Thymus (tissue), 11 donors: ENCODE results near the gene CACNA1E. TPM values are rescaled to one million over a fixed set of nuclear protein-coding genes. Genes with fewer than 3 reads are reported as not detected.
"Not testable (repeated sequence)": the region's sequence is repeated elsewhere in the genome, so short reads cannot be mapped to it uniquely, and the experiment has no call there.

ENCODE experiments used
- DNase-seq, 9 donors: peaks; one replicate each; pipeline ENCODE4 v3.0.0-alpha.2; 2013; ENCODE audit warnings: low spot score in 9 of 9, low read depth in 6 of 9, missing footprints in 1 of 9
- H3K27ac ChIP-seq, 2 donors: one replicate each; pipeline ENCODE4 v1.5.1; 2013; ENCODE audit warnings: control low read depth in 1 of 2, low read depth in 1 of 2, low read length in 1 of 2, mild to moderate bottlenecking in 1 of 2, moderate library complexity in 1 of 2
- H3K27me3 ChIP-seq, 2 donors: one replicate each; pipeline ENCODE4 v1.5.1; 2013; ENCODE audit warnings: low read length in 1 of 2; ENCODE audit not compliant: control insufficient read depth in 2 of 2, insufficient read depth in 1 of 2
- H3K36me3 ChIP-seq, 2 donors: one replicate each; pipeline ENCODE4 v1.5.1; 2013; ENCODE audit warnings: low read length in 1 of 2, mild to moderate bottlenecking in 1 of 2, moderate library complexity in 1 of 2; ENCODE audit not compliant: control insufficient read depth in 2 of 2, insufficient read depth in 2 of 2
- H3K4me1 ChIP-seq, 2 donors: one replicate each; pipeline ENCODE4 v1.5.1; 2013; ENCODE audit warnings: low read length in 2 of 2; ENCODE audit not compliant: control insufficient read depth in 2 of 2, insufficient read depth in 2 of 2
- H3K4me3 ChIP-seq, 2 donors: one replicate each; pipeline ENCODE4 v1.5.1; 2013; ENCODE audit warnings: low read length in 2 of 2, control low read depth in 1 of 2, mild to moderate bottlenecking in 1 of 2
- H3K9me3 ChIP-seq, 2 donors: one replicate each; pipeline ENCODE4 v1.5.1; 2013; ENCODE audit warnings: low read length in 1 of 2, mild to moderate bottlenecking in 1 of 2; ENCODE audit not compliant: control insufficient read depth in 2 of 2, insufficient read depth in 1 of 2
- WGBS: extraction: QIAGEN DNeasy Blood & Tissue Kit; methylation state at CpG from one replicate; pipeline ENCODE4 v1.1.7; 2013; 5-methylcytosine and 5-hydroxymethylcytosine counted together
- polyA plus RNA-seq: library from polyadenylated mRNA; stranded (reverse); fragments of 200-250 nt; gene quantifications from one replicate; pipeline ENCODE4 v1.2.3, GENCODE V29; 2013
- total RNA-seq: library from RNA; stranded (reverse); fragments of 120-200 nt; gene quantifications from one replicate; pipeline ENCODE4 v1.2.4, GENCODE V29; 2013
- donor health status: healthy.

CACNA1E gene
- total and polyA plus RNA-seq, 2 donors = 0.05 to 0.09 TPM

- Histone ChIP-seq H3K9me3 (peaks cover 0 to 10% of the 10 kb centered on the region in 2 donors), H3K36me3 (no peaks in the 10 kb centered on the region), H3K4me3 (no peak overlapping the region), H3K27ac (no peak overlapping the region), H3K27me3 (no peaks in the 10 kb centered on the region), H3K4me1 (no peaks in the 10 kb centered on the region)
- 91% methylated on average over 5 of the region's 5 CpGs for WGBS
- no peak for DNase-seq
Observed at GRCh38 chr1:181846001-181846645, 362.8 kb downstream of the CACNA1E start.

DNA sequence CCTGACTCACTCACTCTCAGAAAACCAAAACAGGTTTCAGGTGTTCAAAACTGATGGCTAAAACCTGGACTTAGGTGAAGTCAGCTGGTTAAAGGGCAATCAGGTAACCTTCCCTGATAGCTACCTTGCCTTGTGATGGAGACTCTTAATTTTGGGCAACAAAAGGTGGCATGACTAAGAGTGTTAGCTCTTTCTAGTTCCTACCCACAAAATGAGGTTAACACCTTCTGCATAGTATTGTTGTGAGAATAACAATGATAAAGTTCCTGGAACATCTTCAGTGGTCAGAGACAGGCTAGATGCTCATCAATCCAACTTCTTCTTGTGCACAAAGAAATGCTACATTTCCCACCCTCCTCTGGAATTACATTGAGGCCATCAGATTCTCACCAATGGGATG, 363.4 kb downstream of the CACNA1E start:
- DNase-seq = no peak
- H3K27ac ChIP-seq = no peak overlapping the region
- H3K36me3 ChIP-seq = no peaks in the 10 kb centered on the region
- no peaks in the 10 kb centered on the region for H3K27me3 ChIP-seq
- H3K4me3 ChIP-seq = no peak overlapping the region
- H3K9me3 ChIP-seq = peaks cover 0 to 10% of the 10 kb centered on the region in 2 donors
- H3K4me1 ChIP-seq = no peaks in the 10 kb centered on the region

GRCh38 chr1:181849071-181849470, 365.8 kb downstream of the CACNA1E start:
- peaks cover 0 to 10% of the 10 kb centered on the region in 2 donors for H3K9me3 ChIP-seq
- H3K36me3 ChIP-seq = no peaks in the 10 kb centered on the region
- WGBS = 80% methylated on average over 4 of the region's 4 CpGs
- no peak for DNase-seq
- no peak overlapping the region for H3K27ac ChIP-seq
- H3K27me3 ChIP-seq = no peaks in the 10 kb centered on the region
- H3K4me3 ChIP-seq = no peak overlapping the region
- H3K4me1 ChIP-seq = no peaks in the 10 kb centered on the region

DNA sequence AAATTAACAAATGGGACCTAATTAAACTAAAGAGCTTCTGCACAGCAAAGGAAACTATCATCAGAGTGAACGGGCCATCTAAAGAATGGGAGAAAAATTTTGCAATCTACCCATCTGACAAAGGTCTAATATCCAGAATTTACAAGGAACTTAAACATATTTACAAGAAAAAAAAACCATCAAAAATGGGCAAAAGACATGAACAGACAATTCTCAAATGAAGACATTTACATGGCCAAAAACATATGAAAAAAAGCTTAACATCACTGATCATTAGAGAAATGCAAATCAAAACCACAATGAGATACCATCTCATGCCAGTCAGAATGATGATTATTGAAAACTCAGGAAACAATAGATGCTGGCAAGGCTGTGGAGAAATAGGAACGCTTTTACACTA, 370.9 kb downstream of the CACNA1E start:
- not testable (repeated sequence) for DNase-seq, H3K27ac ChIP-seq, H3K4me3 ChIP-seq, H3K27me3 ChIP-seq, H3K4me1 ChIP-seq, H3K36me3 ChIP-seq, H3K9me3 ChIP-seq
- 75% methylated on average over 2 of the region's 2 CpGs for WGBS

DNA sequence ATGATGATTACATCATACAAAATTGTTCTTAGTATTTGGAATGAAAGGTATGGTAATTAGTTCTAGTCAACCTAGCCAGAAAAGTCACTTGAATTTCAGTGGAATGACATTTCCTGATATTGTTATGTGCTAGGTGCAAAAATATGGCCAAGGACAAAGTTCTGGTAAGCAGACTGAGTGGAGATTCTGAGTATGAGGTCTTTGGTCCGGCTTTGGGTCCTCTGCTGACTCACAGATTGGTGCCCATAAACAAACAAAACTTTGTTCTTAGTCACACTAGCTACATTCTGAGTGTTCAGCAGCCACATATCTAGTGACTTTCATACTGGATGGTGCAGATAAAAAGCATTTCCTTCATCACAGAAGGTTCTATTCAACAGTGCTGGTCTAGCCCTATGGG, 372.1 kb downstream of the CACNA1E start:
- H3K27me3 ChIP-seq = no peaks in the 10 kb centered on the region
- H3K36me3 ChIP-seq = no peaks in the 10 kb centered on the region
- no peaks in the 10 kb centered on the region for H3K9me3 ChIP-seq
- H3K4me1 ChIP-seq = no peaks in the 10 kb centered on the region
- no peak overlapping the region for H3K4me3 ChIP-seq
- 84% methylated on average over 1 of the region's 1 CpG for WGBS
- H3K27ac ChIP-seq = no peak overlapping the region
- no peak for DNase-seq
